Stimulated activated CD8-positive, alpha-beta memory T cell treated with anti-CD3 and anti-CD28 coated beads, Interleukin-12 subunit alpha, Interleukin-12 subunit beta, amount 100 ng/mL, for 1 hour (primary cell): ENCODE measurements around the gene OR2M2.

Experiments used
- DNase-seq: peaks from one replicate; pipeline ENCODE4 v3.0.0-alpha.2; 2020; ENCODE audit warnings: low read depth

The OR2M2 gene

DNA sequence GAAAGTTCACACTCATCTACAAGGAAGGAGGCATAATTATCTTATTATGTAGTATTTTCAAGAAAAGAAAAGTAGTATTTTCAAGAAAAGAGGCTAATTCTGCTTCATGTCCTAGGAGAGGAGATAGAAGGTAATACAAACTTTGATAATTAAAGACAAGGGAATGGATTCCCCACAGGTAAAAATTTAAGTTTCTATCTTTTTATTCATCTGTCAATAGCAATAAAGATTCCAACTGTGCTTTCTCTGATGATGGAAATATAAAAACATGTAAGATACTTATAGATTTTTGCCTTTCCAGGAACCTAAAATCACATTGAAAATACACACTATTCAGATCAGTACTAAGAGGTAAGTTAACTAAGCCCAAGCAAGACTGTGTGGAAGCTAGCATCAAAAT, at the start of gene OR2M2:
Gene OR2M2, plus strand, starts transcription at position 301 of the 400 bp plus-strand sequence. CDS start 5,165 bp downstream, outside the sequence.
- DNase-seq = no peak

- no peak for DNase-seq
These were observed 47.0 kb upstream of the OR2M2 start for GRCh38 chr1:248127653-248128052.

GRCh38 chr1:248136811-248137210, 37.8 kb upstream of the OR2M2 start:
- DNase-seq = no peak

GRCh38 chr1:248140846-248141245, 33.8 kb upstream of the OR2M2 start:
- DNase-seq = no peak

GRCh38 chr1:248143311-248143710, 31.3 kb upstream of the OR2M2 start:
- no peak for DNase-seq

DNA sequence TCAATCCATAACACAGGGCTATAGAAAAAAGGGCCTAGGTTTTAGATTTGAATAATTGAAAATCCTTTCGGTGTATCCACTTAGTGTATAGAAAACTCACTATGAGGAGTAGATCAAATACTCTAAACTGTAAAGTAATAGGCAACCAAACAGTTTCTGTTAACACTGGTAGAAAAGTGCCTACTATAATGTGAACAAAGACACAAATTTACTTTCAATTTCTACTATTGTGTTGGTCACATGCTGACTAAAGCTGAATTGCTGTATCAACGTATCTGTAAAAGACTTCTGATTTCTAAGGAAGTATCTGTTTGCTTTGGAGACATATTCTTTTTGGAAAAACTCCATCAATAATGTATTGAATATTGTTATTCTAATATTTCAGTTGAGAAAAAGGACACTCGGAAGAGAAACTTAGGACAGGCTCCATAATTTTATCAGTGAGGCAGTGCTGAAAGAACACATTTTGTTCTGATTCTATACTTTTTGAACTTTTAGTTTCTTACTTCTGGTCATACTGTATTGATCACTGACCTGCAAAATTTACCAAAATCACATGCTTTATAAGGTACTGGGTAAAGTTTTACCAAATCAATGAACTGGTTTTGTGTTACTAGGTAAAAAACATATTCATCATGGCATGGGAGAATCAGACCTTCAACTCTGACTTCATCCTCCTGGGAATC, 30.0 kb upstream of the OR2M2 start, which contains the start of gene OR2M5:
Gene OR2M5, plus strand, starts transcription at position 636 of the 686 bp plus-strand sequence. Its CDS starts 0 bp downstream, at position 636.
- DNase-seq = no peak

DNA sequence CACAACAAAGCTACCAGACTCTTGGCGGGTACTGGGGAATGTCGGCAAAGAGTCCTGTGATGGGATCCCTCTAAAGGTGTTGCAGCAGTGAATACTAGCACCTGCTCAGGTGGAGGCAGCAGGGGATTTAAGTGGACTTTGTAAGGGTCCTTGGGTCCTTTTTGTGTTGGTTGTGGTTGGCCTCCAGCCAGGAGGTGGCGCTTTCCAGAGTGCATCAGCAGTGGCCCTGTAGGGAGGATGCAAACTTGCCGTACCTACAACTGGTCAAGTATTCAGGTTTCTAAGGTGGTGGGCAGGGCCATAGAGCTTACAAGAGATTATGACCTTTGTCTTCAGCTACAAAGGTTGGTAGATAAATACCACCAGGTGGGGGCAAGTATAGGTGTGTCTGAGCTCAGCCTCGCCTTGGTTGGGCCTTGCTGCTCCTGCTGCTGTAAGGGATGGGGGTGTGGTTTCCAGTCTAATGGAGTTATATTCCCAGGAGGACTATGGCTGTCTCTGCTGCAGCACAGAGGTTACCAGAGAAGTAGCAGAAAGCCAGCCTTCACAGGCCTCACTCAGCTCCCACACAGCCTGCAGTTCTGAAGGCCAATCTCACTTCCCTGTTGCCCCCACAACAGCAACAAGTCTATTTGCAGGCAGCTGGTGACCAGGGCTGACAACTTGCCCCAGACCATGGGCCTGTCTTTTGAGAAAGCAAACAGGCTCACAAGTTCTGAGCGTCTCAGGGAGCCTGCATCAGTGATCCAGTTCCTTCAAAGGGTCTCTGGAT, 22.4 kb upstream of the OR2M2 start:
- no peak for DNase-seq

GRCh38 chr1:248155927-248156326, 18.7 kb upstream of the OR2M2 start:
- DNase-seq = no peak

DNA sequence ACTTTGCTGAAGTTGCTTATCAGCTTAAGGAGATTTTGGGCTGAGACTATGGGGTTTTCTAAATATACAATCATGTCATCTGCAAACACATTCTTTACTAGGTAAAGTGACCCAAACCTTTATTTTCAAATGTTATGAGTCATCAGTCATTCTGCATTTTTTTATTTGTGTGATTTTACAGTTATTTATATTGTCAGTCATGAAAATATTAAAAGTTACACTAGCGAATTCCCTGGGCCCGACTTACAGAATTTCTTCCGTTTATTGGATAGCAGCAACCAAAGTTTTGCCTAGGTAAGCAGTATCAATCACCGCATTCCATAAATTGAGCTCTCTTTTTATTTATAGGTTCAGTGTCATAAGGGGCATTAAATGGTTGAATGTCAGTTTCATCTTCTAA, 15.9 kb upstream of the OR2M2 start:
- no peak for DNase-seq

GRCh38 chr1:248164031-248164430, 10.6 kb upstream of the OR2M2 start:
- DNase-seq = no peak

GRCh38 chr1:248165186-248165585, 9.4 kb upstream of the OR2M2 start:
- no peak for DNase-seq

- DNase-seq = no peak
These were observed 9.4 kb downstream of the OR2M2 start for GRCh38 chr1:248183996-248184395.

DNA sequence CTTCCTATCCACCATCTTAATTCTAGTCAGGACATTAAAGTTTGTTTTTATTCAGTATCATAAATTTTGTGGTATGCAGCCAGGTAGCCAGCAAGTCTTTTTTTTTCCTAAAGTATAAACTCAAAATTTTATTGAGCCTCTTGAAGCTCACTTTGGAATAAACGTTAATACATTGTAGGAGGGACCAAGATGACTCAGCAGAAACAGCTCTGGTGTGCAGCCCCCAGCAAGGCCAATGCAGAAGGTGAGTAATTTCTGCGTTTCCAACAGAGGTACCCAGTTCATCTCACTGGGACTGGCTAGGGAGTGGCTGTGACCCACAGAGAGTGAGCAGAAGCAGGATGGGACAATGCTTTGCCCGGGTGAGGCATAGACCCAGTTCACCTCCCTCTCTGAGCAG, 12.7 kb downstream of the OR2M2 start:
- no peak for DNase-seq

- no peak for DNase-seq
These were observed 14.4 kb downstream of the OR2M2 start for GRCh38 chr1:248189026-248189425.

GRCh38 chr1:248194117-248194516, 19.5 kb downstream of the OR2M2 start:
- DNase-seq = no peak

DNA sequence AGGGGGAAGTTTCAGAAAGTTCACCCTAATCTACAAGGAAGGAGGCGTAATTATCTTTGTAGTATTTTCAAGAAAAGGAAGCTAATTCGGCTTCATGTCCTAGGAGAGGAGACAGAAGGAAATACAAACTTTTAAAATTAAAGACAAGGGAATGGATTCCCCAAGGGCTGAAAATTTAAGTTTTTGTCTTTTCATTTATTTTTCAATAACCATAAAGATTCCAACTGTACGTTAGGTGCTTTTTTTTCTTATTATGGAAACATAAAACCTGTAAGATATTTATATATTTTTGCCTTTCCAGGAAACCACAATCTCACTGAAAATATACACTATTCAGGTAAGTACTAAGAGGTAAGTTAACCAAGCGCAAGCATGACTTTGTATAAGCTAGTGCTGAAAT, 22.3 kb downstream of the OR2M2 start, which contains the start of gene OR2M3:
Gene OR2M3, plus strand, starts transcription at position 301 of the 400 bp plus-strand sequence. CDS start 5,803 bp downstream, outside the sequence.
- DNase-seq = no peak

DNA sequence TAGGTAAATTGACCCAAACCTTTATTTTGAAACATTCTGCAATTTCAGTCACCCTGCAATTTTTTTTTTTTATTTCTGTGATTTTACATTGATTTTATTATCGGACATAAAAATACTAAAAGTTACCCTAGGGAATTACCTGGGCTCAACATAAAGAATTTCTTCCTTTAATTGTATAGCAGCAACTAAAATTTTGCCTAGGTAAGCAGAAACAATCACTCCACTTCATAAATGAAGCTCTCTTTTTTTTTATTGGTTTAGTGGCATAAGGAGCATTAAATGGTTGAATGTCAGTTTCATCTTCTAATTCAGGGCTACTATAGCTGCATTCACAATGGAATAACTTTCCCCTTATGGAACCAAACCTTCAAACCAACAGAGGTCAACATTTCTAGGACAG, 41.3 kb downstream of the OR2M2 start:
- DNase-seq = no peak

- DNase-seq = no peak
These were observed 50.9 kb downstream of the OR2M2 start for GRCh38 chr1:248225537-248225936.

DNA sequence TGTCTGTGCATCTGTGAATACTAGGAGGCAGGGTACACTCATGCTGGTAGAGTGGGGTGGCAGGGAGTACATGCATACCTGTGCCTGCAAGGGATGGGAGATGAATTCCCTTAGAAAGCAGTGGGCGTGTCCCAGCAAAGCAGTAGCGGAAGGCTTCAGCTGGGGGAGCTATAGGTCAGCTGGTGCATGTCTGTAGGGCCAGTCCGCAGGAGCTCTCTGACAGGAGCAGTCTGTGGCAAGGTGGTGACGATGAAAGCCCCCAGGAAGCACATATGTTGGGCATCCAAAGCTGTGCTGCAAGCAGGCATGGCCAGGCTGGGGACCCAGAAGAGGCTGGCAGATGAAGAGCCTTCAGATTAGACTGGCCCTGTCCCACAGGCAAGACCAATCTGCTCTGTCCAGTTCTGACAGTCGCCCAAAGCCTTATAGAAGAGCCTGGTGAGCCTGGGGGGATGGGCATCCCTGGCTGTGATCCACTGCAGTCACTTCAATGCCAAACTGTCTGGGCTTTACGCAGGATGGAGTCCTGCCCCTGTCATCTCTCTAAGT, 54.8 kb downstream of the OR2M2 start:
- no peak for DNase-seq
